Uterus (tissue), 4 donors: ENCODE measurements around the gene RABGAP1. TPM values are rescaled to one million over a fixed set of nuclear protein-coding genes. Genes with fewer than 3 reads are reported as not detected.

Experiments used
- DNase-seq, 2 donors: peaks; one replicate each; pipeline ENCODE4 v3.0.0-alpha.2; 2019 to 2020
- H3K27ac ChIP-seq, 2 donors: fragments of 200-600 bp; sonication (generic); 1 replicate in 1 of 2; 2 replicates in 1 of 2; pipeline ENCODE4 v1.5.1; 2016 to 2018
- H3K27me3 ChIP-seq, 2 donors: fragments of 200-600 bp; sonication (generic); one replicate each; pipeline ENCODE4 v1.5.1; 2018 to 2019; ENCODE audit warnings: control low read depth in 1 of 2
- H3K36me3 ChIP-seq, 2 donors: fragments of 200-600 bp; sonication (generic); one replicate each; pipeline ENCODE4 v1.5.1; 2019; ENCODE audit warnings: control low read depth in 1 of 2
- H3K4me1 ChIP-seq, 2 donors: fragments of 200-600 bp; sonication (generic); one replicate each; pipeline ENCODE4 v1.5.1; 2018 to 2019; ENCODE audit warnings: control low read depth in 1 of 2
- H3K4me3 ChIP-seq, 2 donors: fragments of 200-600 bp; sonication (generic); 1 replicate in 1 of 2; 2 replicates in 1 of 2; pipeline ENCODE4 v1.5.1; 2018 to 2019; ENCODE audit warnings: mild to moderate bottlenecking in 1 of 2
- H3K9me3 ChIP-seq, 2 donors: fragments of 200-600 bp; sonication (generic); one replicate each; pipeline ENCODE4 v1.5.1; 2019; ENCODE audit warnings: control low read depth in 1 of 2
- CTCF ChIP-seq, 4 experiments: fragments of 200-600 bp in 2 of 4; fragments of 450-650 bp in 2 of 4; sonication (generic) in 2 of 4; IDR thresholded peaks; one replicate each; pipeline ENCODE4 v1.5.1; 2016 to 2019; ENCODE audit warnings: antibody characterized with exemption in 4 of 4, mild to moderate bottlenecking in 2 of 4, moderate library complexity in 1 of 4
- POLR2A ChIP-seq, 2 donors: fragments of 450-650 bp; IDR thresholded peaks; one replicate each; pipeline ENCODE4 v1.6.1; 2016; ENCODE audit warnings: antibody characterized with exemption in 2 of 2, mild to moderate bottlenecking in 1 of 2, moderate library complexity in 1 of 2
- intact Hi-C: fragments of 100-400 bp; cut with DNase I; formaldehyde crosslinking; loops from one replicate; pipeline ENCODE4 v1.15.1; 2023; ENCODE audit warnings: low total_unique reads
- total RNA-seq, 4 donors: library from RNA; depleted of rRNA in 3 of 4; stranded (reverse); fragments of >200 nt in 3 of 4; gene quantifications; one replicate each; pipeline versions ENCODE4 v1.1.0 to v1.2.4, GENCODE V29; 2014 to 2023
- donor health status: DM: yes; HTN: yes; CAD: no.

The RABGAP1 gene
- total RNA-seq, 4 donors from 2014 or later, result 81.2 to 107 (median 91.0) TPM

GRCh38 chr9:122978601-122979000 is 37.8 kb downstream of the RABGAP1 start:
- TF ChIP-seq POLR2A (IDR thresholded peaks at IDR 0.05) (no peak), CTCF (IDR thresholded peaks at IDR 0.05) (no peak)
- Histone ChIP-seq H3K36me3 (no peaks in the 10 kb centered on the region), H3K9me3 (no peaks in the 10 kb centered on the region), H3K4me3 (no peak overlapping the region), H3K27me3 (no peaks in the 10 kb centered on the region), H3K27ac (no peak overlapping the region), H3K4me1 (no peaks in the 10 kb centered on the region)
- DNase-seq, result no peak
- intact Hi-C loops, result no loop called here

- Histone ChIP-seq H3K27ac (no peak overlapping the region), H3K9me3 (no peaks in the 10 kb centered on the region), H3K4me3 (no peak overlapping the region), H3K36me3 (no peaks in the 10 kb centered on the region), H3K4me1 (no peaks in the 10 kb centered on the region), H3K27me3 (no peaks in the 10 kb centered on the region)
- no peak for DNase-seq
- no peak for TF ChIP-seq CTCF (IDR thresholded peaks at IDR 0.05)
- no peak for TF ChIP-seq POLR2A (IDR thresholded peaks at IDR 0.05)
- intact Hi-C loops, result no loop called here
Measured at GRCh38 chr9:122986010-122986409, 45.2 kb downstream of the RABGAP1 start.

- no peak for TF ChIP-seq CTCF (IDR thresholded peaks at IDR 0.05)
- intact Hi-C loops, result no loop called here
- H3K4me3 ChIP-seq, result no peak overlapping the region
- no peaks in the 10 kb centered on the region for H3K9me3 ChIP-seq
- H3K4me1 ChIP-seq, result no peaks in the 10 kb centered on the region
- no peak for DNase-seq
- H3K27ac ChIP-seq, result no peak overlapping the region
- H3K36me3 ChIP-seq, result no peaks in the 10 kb centered on the region
- H3K27me3 ChIP-seq, result no peaks in the 10 kb centered on the region
Measured at GRCh38 chr9:122988141-122988540, 47.3 kb downstream of the RABGAP1 start.

GRCh38 chr9:122988920-122989621 is 48.3 kb downstream of the RABGAP1 start:
- Histone ChIP-seq H3K36me3 (no peaks in the 10 kb centered on the region), H3K27me3 (no peaks in the 10 kb centered on the region), H3K4me1 (no peaks in the 10 kb centered on the region), H3K27ac (no peak overlapping the region), H3K4me3 (no peak overlapping the region), H3K9me3 (no peaks in the 10 kb centered on the region)
- no peak for TF ChIP-seq POLR2A (IDR thresholded peaks at IDR 0.05)
- no peak for TF ChIP-seq CTCF (IDR thresholded peaks at IDR 0.05)
- intact Hi-C loops, result no loop called here
- DNase-seq, result no peak

GRCh38 chr9:122991370-122991830 is 50.6 kb downstream of the RABGAP1 start:
- TF ChIP-seq CTCF (IDR thresholded peaks at IDR 0.05) (peak; percentile 67 to 74 (median 71)), POLR2A (IDR thresholded peaks at IDR 0.05) (no peak)
- no peak overlapping the region for H3K4me3 ChIP-seq
- H3K27ac ChIP-seq, result peak overlapping the region; percentile 68 to 74
- peaks cover 0 to 4% of the 10 kb centered on the region in 2 donors for H3K36me3 ChIP-seq
- no peaks in the 10 kb centered on the region for H3K4me1 ChIP-seq
- no peaks in the 10 kb centered on the region for H3K9me3 ChIP-seq
- H3K27me3 ChIP-seq, result no peaks in the 10 kb centered on the region
- DNase-seq, result peak; percentile 33 to 69
- intact Hi-C loops, result no loop called here
